ENCODE data around the gene UGT1A10. TPM values are rescaled to one million over a fixed set of nuclear protein-coding genes. Genes with fewer than 3 reads are reported as not detected.
A peak's percentile ranks its signal among the peaks of the same experiment; 100 is the strongest.
"Not testable (repeated sequence)": the region's sequence is repeated elsewhere in the genome, so short reads cannot be mapped to it uniquely, and the experiment has no call there.

UGT1A10 gene
- total RNA-seq, 2 donors from 2014 or later: 0.41 TPM; not detected in 1

DNA sequence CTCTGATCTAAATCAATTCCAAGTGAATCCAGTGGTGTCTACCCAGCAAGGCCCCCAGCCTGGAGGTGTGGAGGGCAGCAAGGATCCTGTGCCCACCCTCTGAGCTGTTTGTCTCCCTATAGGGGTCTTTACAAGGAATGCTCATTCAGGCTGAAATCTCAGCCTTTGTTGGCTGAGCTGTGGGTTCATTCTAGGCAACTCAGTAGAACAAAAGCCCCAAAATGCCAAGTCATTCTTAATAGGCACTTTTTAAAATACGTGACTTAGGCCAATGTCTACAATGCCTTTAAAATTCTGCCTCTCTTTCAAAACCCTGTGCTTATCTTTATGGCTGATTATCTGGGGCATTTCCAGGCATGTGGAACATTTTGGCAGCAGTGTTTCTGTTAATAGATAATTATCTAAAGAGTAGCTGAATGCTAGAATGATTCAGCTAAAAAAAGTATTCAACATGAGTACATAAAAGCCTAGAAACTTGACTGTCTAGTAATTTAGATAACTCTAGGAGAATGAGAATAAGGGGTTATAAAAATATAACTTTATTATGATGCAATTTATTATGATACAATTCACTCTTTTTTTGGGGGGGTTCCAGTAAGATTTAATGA is 63.9 kb downstream of the UGT1A10 start:
- TF ChIP-seq, protein P1, sequence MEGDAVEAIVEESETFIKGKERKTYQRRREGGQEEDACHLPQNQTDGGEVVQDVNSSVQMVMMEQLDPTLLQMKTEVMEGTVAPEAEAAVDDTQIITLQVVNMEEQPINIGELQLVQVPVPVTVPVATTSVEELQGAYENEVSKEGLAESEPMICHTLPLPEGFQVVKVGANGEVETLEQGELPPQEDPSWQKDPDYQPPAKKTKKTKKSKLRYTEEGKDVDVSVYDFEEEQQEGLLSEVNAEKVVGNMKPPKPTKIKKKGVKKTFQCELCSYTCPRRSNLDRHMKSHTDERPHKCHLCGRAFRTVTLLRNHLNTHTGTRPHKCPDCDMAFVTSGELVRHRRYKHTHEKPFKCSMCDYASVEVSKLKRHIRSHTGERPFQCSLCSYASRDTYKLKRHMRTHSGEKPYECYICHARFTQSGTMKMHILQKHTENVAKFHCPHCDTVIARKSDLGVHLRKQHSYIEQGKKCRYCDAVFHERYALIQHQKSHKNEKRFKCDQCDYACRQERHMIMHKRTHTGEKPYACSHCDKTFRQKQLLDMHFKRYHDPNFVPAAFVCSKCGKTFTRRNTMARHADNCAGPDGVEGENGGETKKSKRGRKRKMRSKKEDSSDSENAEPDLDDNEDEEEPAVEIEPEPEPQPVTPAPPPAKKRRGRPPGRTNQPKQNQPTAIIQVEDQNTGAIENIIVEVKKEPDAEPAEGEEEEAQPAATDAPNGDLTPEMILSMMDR (IDR thresholded peaks at IDR 0.05): no peak
- Histone ChIP-seq H3K36me3 (no peaks in the 10 kb centered on the region), H3K9me3 (no peaks in the 10 kb centered on the region), H3K27me3 (replicated peaks; ENCODE audit: insufficient read depth) (no peaks in the 10 kb centered on the region), H3K27ac (peak overlapping the region in 1 of 2 donors; percentile 18), H3K4me3 (no peak overlapping the region), H3K4me1 (ENCODE audit: control insufficient read depth in 1 of 2, low read depth in 2 of 2) (peaks cover 0 to 5% of the 10 kb centered on the region in 2 donors)
- peak; percentile 76 for ATAC-seq (ENCODE audit: insufficient number of reproducible peaks, low FRiP score, low read depth)
- DNase-seq (ENCODE audit: low spot score): no peak

DNA sequence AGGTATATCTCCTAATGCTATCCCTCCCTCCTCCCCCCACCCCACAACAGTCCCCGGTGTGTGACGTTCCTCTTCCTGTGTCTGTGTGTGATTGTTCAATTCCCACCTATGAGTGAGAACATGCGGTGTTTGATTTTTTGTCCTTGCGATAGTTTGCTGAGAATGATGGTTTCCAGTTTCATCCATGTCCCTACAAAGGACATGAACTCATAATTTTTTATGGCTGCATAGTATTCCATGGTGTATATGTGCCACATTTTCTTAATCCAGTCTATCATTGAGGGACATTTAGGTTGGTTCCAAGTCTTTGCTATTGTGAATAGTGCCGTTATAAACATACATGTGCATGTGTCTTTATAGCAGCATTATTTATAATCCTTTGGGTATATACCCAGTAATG is 64.6 kb downstream of the UGT1A10 start:
- not testable (repeated sequence) for H3K9me3 ChIP-seq; H3K36me3 ChIP-seq; H3K27ac ChIP-seq; H3K4me1 ChIP-seq (ENCODE audit: control insufficient read depth in 1 of 2, low read depth in 2 of 2); H3K27me3 ChIP-seq (replicated peaks; ENCODE audit: insufficient read depth); ATAC-seq (ENCODE audit: insufficient number of reproducible peaks, low FRiP score, low read depth); DNase-seq (ENCODE audit: low spot score); H3K4me3 ChIP-seq

DNA sequence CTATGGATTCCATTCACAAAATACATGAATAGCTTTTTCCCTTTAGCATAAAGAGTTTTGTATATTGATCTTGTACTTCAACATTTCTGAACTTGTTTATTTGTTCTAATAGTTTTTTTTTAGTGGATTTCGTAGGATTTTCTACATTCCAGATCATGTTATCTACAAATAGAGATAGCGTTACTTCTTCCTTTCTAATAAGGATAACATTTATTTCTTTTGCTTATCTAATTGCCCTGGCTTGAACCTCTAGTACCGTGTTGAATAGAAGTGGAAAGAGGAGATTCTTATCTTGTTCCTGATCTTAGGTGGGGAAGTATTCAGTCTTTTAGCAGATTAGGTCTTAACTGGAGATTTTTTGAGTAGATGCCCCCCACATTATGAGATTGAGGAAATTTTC is 66.0 kb downstream of the UGT1A10 start:
- DNase-seq (ENCODE audit: low spot score) (no peak), ATAC-seq (ENCODE audit: insufficient number of reproducible peaks, low FRiP score, low read depth) (no peak)
- Histone ChIP-seq H3K27me3 (replicated peaks; ENCODE audit: insufficient read depth) (no peaks in the 10 kb centered on the region), H3K36me3 (no peaks in the 10 kb centered on the region), H3K9me3 (no peaks in the 10 kb centered on the region), H3K4me3 (no peak overlapping the region), H3K27ac (no peak overlapping the region), H3K4me1 (ENCODE audit: control insufficient read depth in 1 of 2, low read depth in 2 of 2) (peaks cover 0 to 7% of the 10 kb centered on the region in 2 donors)
- TF ChIP-seq, protein P1 (IDR thresholded peaks at IDR 0.05): no peak

DNA sequence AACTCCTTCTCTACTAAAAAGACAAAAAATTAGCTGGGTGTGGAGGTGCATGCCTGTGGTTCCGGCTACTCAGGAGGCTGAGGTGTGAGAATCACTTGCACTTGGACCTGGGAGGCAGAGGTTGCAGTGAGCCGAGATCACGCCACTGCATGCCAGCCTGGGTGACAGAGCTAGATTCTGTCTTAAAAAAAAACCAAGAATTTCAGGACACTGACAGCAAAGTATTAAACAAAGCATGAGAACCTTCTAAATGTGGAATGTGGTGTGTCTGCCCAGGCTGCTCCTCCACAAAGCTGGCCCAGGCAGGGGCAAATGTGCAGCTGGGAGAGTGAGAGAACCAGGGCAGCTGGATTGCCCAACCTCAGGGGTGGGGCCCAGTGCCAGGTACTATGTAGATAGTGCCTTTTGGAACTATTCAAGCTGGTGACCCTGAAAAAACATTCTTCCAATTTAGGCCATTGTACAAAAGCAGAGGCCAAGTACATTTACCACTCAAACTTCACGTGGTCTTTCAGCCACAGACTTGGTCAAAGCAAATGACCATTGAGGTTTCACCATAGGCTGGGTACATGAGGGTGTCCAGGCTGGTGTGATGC is 69.8 kb downstream of the UGT1A10 start:
- ATAC-seq (ENCODE audit: insufficient number of reproducible peaks, low FRiP score, low read depth) (no peak), DNase-seq (ENCODE audit: low spot score) (no peak)
- no peak overlapping the region for H3K4me3 ChIP-seq
- H3K27me3 ChIP-seq (replicated peaks; ENCODE audit: insufficient read depth): no peaks in the 10 kb centered on the region
- H3K27ac ChIP-seq: peak overlapping the region in 1 of 2 donors; percentile 4
- H3K4me1 ChIP-seq (ENCODE audit: control insufficient read depth in 1 of 2, low read depth in 2 of 2): peaks cover 0 to 4% of the 10 kb centered on the region in 2 donors
- H3K9me3 ChIP-seq: no peaks in the 10 kb centered on the region
- no peaks in the 10 kb centered on the region for H3K36me3 ChIP-seq
- TF ChIP-seq, protein P1 (IDR thresholded peaks at IDR 0.05): no peak

DNA sequence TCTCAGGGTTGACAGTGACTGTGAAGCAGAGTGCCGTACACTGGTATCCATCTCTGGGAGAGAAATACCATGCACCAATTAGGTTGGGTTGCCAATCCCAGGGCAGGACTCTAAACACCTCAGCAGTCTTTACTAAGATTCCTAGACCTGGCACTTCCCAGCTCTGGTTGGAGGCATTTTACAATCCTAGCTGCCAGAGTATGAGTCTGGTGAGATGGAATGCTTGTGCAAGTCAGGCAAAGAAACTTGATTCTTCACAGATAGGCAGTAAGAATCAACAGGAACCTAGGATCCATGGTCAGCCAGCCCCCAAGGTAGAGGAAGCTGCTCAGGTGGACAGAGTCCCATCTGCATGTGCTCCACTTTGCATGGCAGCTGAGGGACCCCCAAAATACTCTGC is 70.5 kb downstream of the UGT1A10 start:
- TF ChIP-seq, protein P1 (IDR thresholded peaks at IDR 0.05): no peak

More for the DNA sequence above, 70.5 kb downstream of the UGT1A10 start:
- no peaks in the 10 kb centered on the region for H3K27me3 ChIP-seq (replicated peaks; ENCODE audit: insufficient read depth)
- no peak for DNase-seq (ENCODE audit: low spot score)
- H3K9me3 ChIP-seq: no peaks in the 10 kb centered on the region
- H3K27ac ChIP-seq: peak overlapping the region in 1 of 2 donors; percentile 4
- H3K4me1 ChIP-seq (ENCODE audit: control insufficient read depth in 1 of 2, low read depth in 2 of 2): peaks cover 0 to 4% of the 10 kb centered on the region in 2 donors
- no peak for ATAC-seq (ENCODE audit: insufficient number of reproducible peaks, low FRiP score, low read depth)
- no peak overlapping the region for H3K4me3 ChIP-seq
- no peaks in the 10 kb centered on the region for H3K36me3 ChIP-seq
